ENCODE data around the gene PSMC5. TPM values are rescaled to one million over a fixed set of nuclear protein-coding genes. Genes with fewer than 3 reads are reported as not detected.

The PSMC5 gene
- total RNA-seq, 1 donor from 2014 or later: 136 TPM

Other genes starting within 250 kb of the PSMC5 start
- 43.1 TPM for gene TACO1, start 226.5 kb upstream of the PSMC5 start, total RNA-seq
- 31.3 TPM for gene MAP3K3, start 205.0 kb upstream of the PSMC5 start, total RNA-seq
- 2.4 TPM for gene LIMD2, start 127.3 kb upstream of the PSMC5 start, total RNA-seq
- gene STRADA, start 85.6 kb upstream of the PSMC5 start, total RNA-seq: 14.7 TPM
- gene CCDC47, start 53.8 kb upstream of the PSMC5 start, total RNA-seq: 84.8 TPM
- 42.4 TPM for gene DDX42, start 53.3 kb upstream of the PSMC5 start, total RNA-seq
- gene FTSJ3, start 232 bp downstream of the PSMC5 start, total RNA-seq: 29.8 TPM
- gene SMARCD2, start 15.3 kb downstream of the PSMC5 start, total RNA-seq: 22.0 TPM
- not detected for gene CSH2, start 46.2 kb downstream of the PSMC5 start, total RNA-seq
- gene GH2, start 54.5 kb downstream of the PSMC5 start, total RNA-seq: not detected
- not detected for gene CSH1, start 69.1 kb downstream of the PSMC5 start, total RNA-seq
- not detected for gene CSHL1, start 83.8 kb downstream of the PSMC5 start, total RNA-seq
- not detected for gene GH1, start 91.4 kb downstream of the PSMC5 start, total RNA-seq
- gene CD79B, start 104.9 kb downstream of the PSMC5 start, total RNA-seq: 8.9 TPM
- gene SCN4A, start 145.5 kb downstream of the PSMC5 start, total RNA-seq: 0.56 TPM
- gene PRR29, start 170.9 kb downstream of the PSMC5 start, total RNA-seq: 0.30 TPM
- 31.9 TPM for gene ICAM2, start 193.2 kb downstream of the PSMC5 start, total RNA-seq